Stimulated activated memory B cell treated with anti-CD40 and anti-IgM and Interleukin-4, amounts not matched to agents 10 μg/mL and 1 μg/mL and 100 μg/mL, for 72 hours (primary cell): ENCODE measurements around the gene TGIF1.
A peak's percentile ranks its signal among the peaks of the same experiment; 100 is the strongest.

Experiments
- ATAC-seq: fragments of 150-1000 bp; cut with Tn5 transposase; 2 replicates; pipeline ENCODE4 v1.10.0; 2021
- H3K27ac Mint-ChIP-seq: one replicate; pipeline ENCODE4 v1.8.0; 2022; ENCODE audit warnings: mild to moderate bottlenecking, mixed read lengths
- H3K27me3 Mint-ChIP-seq: one replicate; pipeline ENCODE4 v1.8.0; 2022; ENCODE audit warnings: mixed read lengths
- H3K36me3 Mint-ChIP-seq: one replicate; pipeline ENCODE4 v1.8.0; 2022; ENCODE audit warnings: mixed read lengths
- H3K4me1 Mint-ChIP-seq: one replicate; pipeline ENCODE4 v1.8.0; 2022; ENCODE audit warnings: mixed read lengths
- H3K4me3 Mint-ChIP-seq: one replicate; pipeline ENCODE4 v1.8.0; 2022; ENCODE audit warnings: mild to moderate bottlenecking, moderate library complexity, mixed read lengths
- H3K9me3 Mint-ChIP-seq: one replicate; pipeline ENCODE4 v1.8.0; 2022; ENCODE audit warnings: mixed read lengths

The TGIF1 gene

GRCh38 chr18:3480827-3481573, 31.0 kb downstream of the TGIF1 start:
- no peak for ATAC-seq
- Mint-ChIP-seq H3K9me3 (no peaks in the 10 kb centered on the region), H3K27ac (no peak overlapping the region), H3K36me3 (no peaks in the 10 kb centered on the region), H3K4me3 (no peak overlapping the region), H3K27me3 (no peaks in the 10 kb centered on the region), H3K4me1 (peaks cover 5% of the 10 kb centered on the region)

- H3K27me3 Mint-ChIP-seq = no peaks in the 10 kb centered on the region
- no peak overlapping the region for H3K4me3 Mint-ChIP-seq
- peak; percentile 66 for ATAC-seq
- H3K27ac Mint-ChIP-seq = no peak overlapping the region
- no peaks in the 10 kb centered on the region for H3K9me3 Mint-ChIP-seq
- H3K36me3 Mint-ChIP-seq = no peaks in the 10 kb centered on the region
- peaks cover 5% of the 10 kb centered on the region for H3K4me1 Mint-ChIP-seq
These were observed 31.8 kb downstream of the TGIF1 start for GRCh38 chr18:3481696-3482210.

GRCh38 chr18:3482258-3482657, 32.3 kb downstream of the TGIF1 start:
- H3K4me1 Mint-ChIP-seq = peaks cover 5% of the 10 kb centered on the region
- no peaks in the 10 kb centered on the region for H3K27me3 Mint-ChIP-seq
- ATAC-seq = no peak
- no peaks in the 10 kb centered on the region for H3K36me3 Mint-ChIP-seq
- no peaks in the 10 kb centered on the region for H3K9me3 Mint-ChIP-seq
- no peak overlapping the region for H3K27ac Mint-ChIP-seq
- no peak overlapping the region for H3K4me3 Mint-ChIP-seq

- no peaks in the 10 kb centered on the region for H3K9me3 Mint-ChIP-seq
- no peaks in the 10 kb centered on the region for H3K36me3 Mint-ChIP-seq
- H3K27me3 Mint-ChIP-seq = no peaks in the 10 kb centered on the region
- H3K4me1 Mint-ChIP-seq = peaks cover 14% of the 10 kb centered on the region
- no peak overlapping the region for H3K4me3 Mint-ChIP-seq
- ATAC-seq = peak; percentile 68
- no peak overlapping the region for H3K27ac Mint-ChIP-seq
These were observed 35.5 kb downstream of the TGIF1 start for GRCh38 chr18:3485153-3486149.

GRCh38 chr18:3486512-3486911, 36.5 kb downstream of the TGIF1 start:
- ATAC-seq = no peak
- Mint-ChIP-seq H3K36me3 (no peaks in the 10 kb centered on the region), H3K4me1 (peaks cover 14% of the 10 kb centered on the region), H3K4me3 (no peak overlapping the region), H3K27me3 (no peaks in the 10 kb centered on the region), H3K27ac (no peak overlapping the region), H3K9me3 (no peaks in the 10 kb centered on the region)

- H3K27ac Mint-ChIP-seq = no peak overlapping the region
- no peaks in the 10 kb centered on the region for H3K9me3 Mint-ChIP-seq
- no peaks in the 10 kb centered on the region for H3K36me3 Mint-ChIP-seq
- H3K4me1 Mint-ChIP-seq = peaks cover 29% of the 10 kb centered on the region
- no peak overlapping the region for H3K4me3 Mint-ChIP-seq
- H3K27me3 Mint-ChIP-seq = no peaks in the 10 kb centered on the region
- no peak for ATAC-seq
These were observed 39.5 kb downstream of the TGIF1 start for GRCh38 chr18:3489462-3489861.

- Mint-ChIP-seq H3K4me3 (no peak overlapping the region), H3K36me3 (no peaks in the 10 kb centered on the region), H3K4me1 (peaks cover 33% of the 10 kb centered on the region), H3K9me3 (no peaks in the 10 kb centered on the region), H3K27me3 (no peaks in the 10 kb centered on the region), H3K27ac (no peak overlapping the region)
- no peak for ATAC-seq
These were observed 42.1 kb downstream of the TGIF1 start for GRCh38 chr18:3491981-3492555.

- Mint-ChIP-seq H3K9me3 (no peaks in the 10 kb centered on the region), H3K4me3 (no peak overlapping the region), H3K4me1 (peaks cover 33% of the 10 kb centered on the region), H3K36me3 (no peaks in the 10 kb centered on the region), H3K27me3 (no peaks in the 10 kb centered on the region), H3K27ac (peak overlapping the region; percentile 84)
- no peak for ATAC-seq
These were observed 42.7 kb downstream of the TGIF1 start for GRCh38 chr18:3492721-3493120.

- Mint-ChIP-seq H3K27me3 (peaks cover 4% of the 10 kb centered on the region), H3K36me3 (no peaks in the 10 kb centered on the region), H3K27ac (peak overlapping the region; percentile 84), H3K9me3 (no peaks in the 10 kb centered on the region), H3K4me3 (peak overlapping the region; percentile 78), H3K4me1 (peaks cover 37% of the 10 kb centered on the region)
- peak; percentile 56 for ATAC-seq
These were observed 43.7 kb downstream of the TGIF1 start for GRCh38 chr18:3493501-3494244.

- ATAC-seq = no peak
- H3K27ac Mint-ChIP-seq = peak overlapping the region; percentile 84
- no peaks in the 10 kb centered on the region for H3K36me3 Mint-ChIP-seq
- H3K27me3 Mint-ChIP-seq = peaks cover 9% of the 10 kb centered on the region
- peaks cover 41% of the 10 kb centered on the region for H3K4me1 Mint-ChIP-seq
- no peaks in the 10 kb centered on the region for H3K9me3 Mint-ChIP-seq
- H3K4me3 Mint-ChIP-seq = peak overlapping the region; percentile 78
These were observed 44.2 kb downstream of the TGIF1 start for GRCh38 chr18:3494245-3494526.

- H3K9me3 Mint-ChIP-seq = no peaks in the 10 kb centered on the region
- peak overlapping the region; percentile 84 for H3K27ac Mint-ChIP-seq
- peaks cover 43% of the 10 kb centered on the region for H3K4me1 Mint-ChIP-seq
- peaks cover 13% of the 10 kb centered on the region for H3K27me3 Mint-ChIP-seq
- no peak overlapping the region for H3K4me3 Mint-ChIP-seq
- no peaks in the 10 kb centered on the region for H3K36me3 Mint-ChIP-seq
- no peak for ATAC-seq
These were observed 44.6 kb downstream of the TGIF1 start for GRCh38 chr18:3494569-3494968.

GRCh38 chr18:3495691-3496430, 45.9 kb downstream of the TGIF1 start:
- Mint-ChIP-seq H3K4me3 (no peak overlapping the region), H3K4me1 (peaks cover 40% of the 10 kb centered on the region), H3K36me3 (no peaks in the 10 kb centered on the region), H3K9me3 (no peaks in the 10 kb centered on the region), H3K27me3 (peaks cover 20% of the 10 kb centered on the region), H3K27ac (no peak overlapping the region)
- ATAC-seq = peak; percentile 69

GRCh38 chr18:3498698-3499471, 48.9 kb downstream of the TGIF1 start:
- ATAC-seq = peak; percentile 67
- Mint-ChIP-seq H3K27ac (peak overlapping the region; percentile 78), H3K9me3 (no peaks in the 10 kb centered on the region), H3K4me1 (peaks cover 26% of the 10 kb centered on the region), H3K4me3 (peak overlapping the region; percentile 84), H3K36me3 (no peaks in the 10 kb centered on the region), H3K27me3 (peaks cover 20% of the 10 kb centered on the region)

GRCh38 chr18:3499501-3499900, 49.5 kb downstream of the TGIF1 start:
- Mint-ChIP-seq H3K9me3 (no peaks in the 10 kb centered on the region), H3K4me3 (peak overlapping the region; percentile 84), H3K27ac (peak overlapping the region; percentile 78), H3K4me1 (peaks cover 20% of the 10 kb centered on the region), H3K36me3 (no peaks in the 10 kb centered on the region), H3K27me3 (peaks cover 20% of the 10 kb centered on the region)
- ATAC-seq = no peak
